DOHH2 (cell line): Measurements from ENCODE around the gene EEPD1.

Experiments
- CTCF ChIP-seq: fragments of 200-600 bp; sonication (generic); IDR thresholded peaks from one replicate; pipeline ENCODE4 v1.5.1; 2014; ENCODE audit warnings: antibody characterized with exemption, mild to moderate bottlenecking, low read depth, low read length; ENCODE audit not compliant: poor library complexity, severe bottlenecking
- EZH2phosphoT487 ChIP-seq: fragments of 200-600 bp; sonication (generic); IDR thresholded peaks from 2 replicates; pipeline ENCODE4 v1.6.1; 2017; ENCODE audit warnings: borderline replicate concordance, mild to moderate bottlenecking, antibody characterized with exemption, low read length, moderate library complexity, mixed read lengths

- TF ChIP-seq CTCF (no peak), EZH2phosphoT487 (no peak)
Observed at GRCh38 chr7:36114355-36114754, 38.7 kb upstream of the EEPD1 start.
